Keratinocyte (primary cell): Measurements from ENCODE around the gene HSD17B13. TPM values are rescaled to one million over a fixed set of nuclear protein-coding genes. Genes with fewer than 3 reads are reported as not detected.

Source experiments
- DNase-seq: peaks from one replicate; pipeline ENCODE4 v3.0.0-alpha.2; 2011; ENCODE audit warnings: low read depth, missing footprints, low spot score
- FAIRE-seq: peaks from 2 replicates; lab custom pipeline; 2011; peaks lifted over from hg19 to GRCh38; lab: Jason Lieb, UNC
- H2AFZ ChIP-seq: 2 replicates; pipeline ENCODE4 v1.6.0; 2012; ENCODE audit warnings: low read length, control low read depth, inconsistent platforms; ENCODE audit not compliant: control insufficient read depth
- H3K27ac ChIP-seq: 2 replicates; pipeline ENCODE4 v1.5.1; 2011; ENCODE audit warnings: low read length; ENCODE audit not compliant: control insufficient read depth, insufficient read depth
- H3K27me3 ChIP-seq: 3 replicates; pipeline ENCODE4 v1.6.0; 2011; ENCODE audit warnings: low read length; ENCODE audit not compliant: control insufficient read depth, insufficient read depth; ENCODE audit errors: extremely low read depth
- H3K36me3 ChIP-seq, 2 experiments: 2 replicates in 1 of 2; 3 replicates in 1 of 2; pipeline ENCODE4 v1.5.1; 2011; ENCODE audit warnings: low read length in 2 of 2, mild to moderate bottlenecking in 1 of 2; ENCODE audit not compliant: control insufficient read depth in 2 of 2, insufficient read depth in 2 of 2; ENCODE audit errors: extremely low read depth in 1 of 2
- H3K4me1 ChIP-seq: 3 replicates; pipeline ENCODE4 v1.5.1; 2011; ENCODE audit warnings: low read length; ENCODE audit not compliant: control insufficient read depth, insufficient read depth; ENCODE audit errors: extremely low read depth
- H3K4me2 ChIP-seq: 3 replicates; pipeline ENCODE4 v1.6.0; 2011; ENCODE audit warnings: low read depth, low read length; ENCODE audit not compliant: control insufficient read depth, insufficient read depth; ENCODE audit errors: extremely low read depth
- H3K4me3 ChIP-seq, 3 experiments: fragments of 200-600 bp in 1 of 3; sonication (generic) in 1 of 3; 2 replicates in 2 of 3; 3 replicates in 1 of 3; pipeline ENCODE4 v1.5.1; 2011 to 2016; ENCODE audit warnings: low read length in 3 of 3, mild to moderate bottlenecking in 3 of 3, control low read depth in 2 of 3, inconsistent platforms in 1 of 3, low read depth in 1 of 3, mixed read lengths in 1 of 3, mixed run types in 1 of 3, moderate library complexity in 1 of 3; ENCODE audit not compliant: control insufficient read depth in 2 of 3, insufficient read depth in 2 of 3; ENCODE audit errors: extremely low read depth in 1 of 3
- H3K79me2 ChIP-seq: 2 replicates; pipeline ENCODE4 v1.6.0; 2012; ENCODE audit warnings: low read length; ENCODE audit not compliant: control insufficient read depth, insufficient read depth
- H3K9ac ChIP-seq: 3 replicates; pipeline ENCODE4 v1.6.0; 2011; ENCODE audit warnings: low read length; ENCODE audit not compliant: control insufficient read depth, insufficient read depth; ENCODE audit errors: extremely low read depth
- H3K9me1 ChIP-seq: 3 replicates; pipeline ENCODE4 v1.6.0; 2011; ENCODE audit warnings: low read length; ENCODE audit not compliant: control insufficient read depth, insufficient read depth; ENCODE audit errors: extremely low read depth
- H3K9me3 ChIP-seq: 2 replicates; pipeline ENCODE4 v1.5.1; 2012; ENCODE audit warnings: low read depth, low read length; ENCODE audit not compliant: control insufficient read depth
- H4K20me1 ChIP-seq: 3 replicates; pipeline ENCODE4 v1.6.0; 2011; ENCODE audit warnings: low read length; ENCODE audit not compliant: control insufficient read depth, insufficient read depth; ENCODE audit errors: extremely low read depth
- EZH2 ChIP-seq: IDR thresholded peaks from one replicate; pipeline ENCODE4 v1.6.1; 2012; ENCODE audit warnings: inconsistent platforms, mild to moderate bottlenecking, low read length, moderate library complexity
- dilution Hi-C: fragments of 300-500 bp; cut with MboI; formaldehyde crosslinking; loops from one replicate; pipeline ENCODE4 v1.7.0; 2020; ENCODE audit warnings: low sequenced_read_pairs; ENCODE audit not compliant: extremely low pct_ligation_motif_present
- polyA plus RNA-seq, 5 experiments: library from polyadenylated mRNA; depleted of rRNA in 3 of 5; stranded (reverse) in 3 of 5; stranded (forward) in 1 of 5; unstranded in 1 of 5; fragments of >200 nt; gene quantifications; 1 replicate in 1 of 5; 2 replicates in 3 of 5; 3 replicates in 1 of 5; pipeline versions ENCODE4 v1.2.1 to v1.2.3, GENCODE V29; 2011 to 2012; ENCODE audit warnings: missing spikeins in 2 of 5, low read depth in 1 of 5, low replicate concordance in 1 of 5
- TF ChIP-seq, protein P1 (sequence below), 3 experiments: IDR thresholded peaks in 1 of 3; conservative IDR thresholded peaks in 1 of 3; optimal IDR thresholded peaks in 1 of 3; 2 replicates in 2 of 3; 3 replicates in 1 of 3; pipeline versions ENCODE3 to v1.5.1; 2011; ENCODE audit warnings: low read length in 3 of 3, mild to moderate bottlenecking in 3 of 3, moderate library complexity in 2 of 3, control low read depth in 1 of 3, inconsistent platforms in 1 of 3; ENCODE audit not compliant: insufficient read depth in 2 of 3; ENCODE audit errors: extremely low read depth in 1 of 3

Gene HSD17B13
- polyA plus RNA-seq, 1 donor (not counting 4 experiments of a cell fraction or from before 2014, with no cell fraction given) = not detected

DNA sequence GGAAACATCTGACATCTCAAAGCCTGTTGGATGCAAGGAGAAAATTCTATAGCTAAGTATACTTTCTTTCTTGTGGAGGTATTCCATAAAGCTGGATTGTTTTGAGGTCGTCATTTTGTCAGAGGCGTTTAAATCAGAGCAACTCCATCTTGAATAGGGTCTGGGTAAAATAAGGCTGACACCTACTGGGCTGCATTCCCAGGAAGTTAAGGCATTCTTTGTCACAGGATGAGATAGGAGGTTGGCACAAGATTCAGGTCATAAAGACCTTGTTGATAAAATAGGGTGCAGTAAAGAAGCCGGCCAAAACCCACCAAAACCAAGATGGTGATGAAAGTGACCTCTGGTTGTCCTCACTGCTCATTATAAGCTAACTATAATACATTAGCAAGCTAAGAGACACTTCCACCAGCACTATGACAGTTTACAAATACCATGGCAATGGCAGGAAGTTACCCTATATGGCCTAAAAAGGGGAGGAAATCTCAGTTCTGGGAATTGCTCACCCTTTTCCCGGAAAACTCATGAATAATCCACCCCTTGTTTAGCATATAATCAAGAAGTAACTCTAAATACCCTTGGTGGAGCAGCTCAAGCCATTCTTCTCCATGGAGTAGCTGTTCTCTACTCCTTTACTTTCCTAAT is 11.9 kb downstream of the HSD17B13 start:
- no peaks in the 10 kb centered on the region for H3K9me3 ChIP-seq
- H3K27me3 ChIP-seq = no peaks in the 10 kb centered on the region
- H3K9ac ChIP-seq = no peak overlapping the region
- dilution Hi-C loops = no loop called here
- H3K27ac ChIP-seq = no peak overlapping the region
- no peak for DNase-seq
- H3K79me2 ChIP-seq = no peaks in the 10 kb centered on the region
- no peak overlapping the region for H2AFZ ChIP-seq
- no peaks in the 10 kb centered on the region for H3K9me1 ChIP-seq
- H3K4me1 ChIP-seq = peaks cover under 1% of the 10 kb centered on the region
- no peaks in the 10 kb centered on the region for H3K36me3 ChIP-seq
- H3K4me3 ChIP-seq = no peak overlapping the region
- TF ChIP-seq EZH2 = no peak
- TF ChIP-seq, protein P1, sequence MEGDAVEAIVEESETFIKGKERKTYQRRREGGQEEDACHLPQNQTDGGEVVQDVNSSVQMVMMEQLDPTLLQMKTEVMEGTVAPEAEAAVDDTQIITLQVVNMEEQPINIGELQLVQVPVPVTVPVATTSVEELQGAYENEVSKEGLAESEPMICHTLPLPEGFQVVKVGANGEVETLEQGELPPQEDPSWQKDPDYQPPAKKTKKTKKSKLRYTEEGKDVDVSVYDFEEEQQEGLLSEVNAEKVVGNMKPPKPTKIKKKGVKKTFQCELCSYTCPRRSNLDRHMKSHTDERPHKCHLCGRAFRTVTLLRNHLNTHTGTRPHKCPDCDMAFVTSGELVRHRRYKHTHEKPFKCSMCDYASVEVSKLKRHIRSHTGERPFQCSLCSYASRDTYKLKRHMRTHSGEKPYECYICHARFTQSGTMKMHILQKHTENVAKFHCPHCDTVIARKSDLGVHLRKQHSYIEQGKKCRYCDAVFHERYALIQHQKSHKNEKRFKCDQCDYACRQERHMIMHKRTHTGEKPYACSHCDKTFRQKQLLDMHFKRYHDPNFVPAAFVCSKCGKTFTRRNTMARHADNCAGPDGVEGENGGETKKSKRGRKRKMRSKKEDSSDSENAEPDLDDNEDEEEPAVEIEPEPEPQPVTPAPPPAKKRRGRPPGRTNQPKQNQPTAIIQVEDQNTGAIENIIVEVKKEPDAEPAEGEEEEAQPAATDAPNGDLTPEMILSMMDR (optimal IDR thresholded peaks at IDR 0.05 in 1 of 3, IDR thresholded peaks at IDR 0.05 in 1 of 3, conservative IDR thresholded peaks at IDR 0.05 in 1 of 3; ENCODE audit: extremely low read depth in 1 of 3, insufficient read depth in 2 of 3, low read length in 3 of 3) = no peak
- H3K4me2 ChIP-seq = no peak overlapping the region
- H4K20me1 ChIP-seq = no peaks in the 10 kb centered on the region
- no peak for FAIRE-seq

- no peaks in the 10 kb centered on the region for H4K20me1 ChIP-seq
- H3K79me2 ChIP-seq = no peaks in the 10 kb centered on the region
- FAIRE-seq (no peak), DNase-seq (no peak)
- H3K27ac ChIP-seq = no peak overlapping the region
- no peaks in the 10 kb centered on the region for H3K9me3 ChIP-seq
- no peaks in the 10 kb centered on the region for H3K36me3 ChIP-seq
- no peak overlapping the region for H2AFZ ChIP-seq
- H3K4me1 ChIP-seq = peaks cover 7% of the 10 kb centered on the region
- no peaks in the 10 kb centered on the region for H3K9me1 ChIP-seq
- H3K4me3 ChIP-seq = no peak overlapping the region
- dilution Hi-C loops = no loop called here
- TF ChIP-seq, protein P1 (optimal IDR thresholded peaks at IDR 0.05 in 1 of 3, IDR thresholded peaks at IDR 0.05 in 1 of 3, conservative IDR thresholded peaks at IDR 0.05 in 1 of 3; ENCODE audit: extremely low read depth in 1 of 3, insufficient read depth in 2 of 3, low read length in 3 of 3) = no peak
- TF ChIP-seq EZH2 = no peak
- no peak overlapping the region for H3K4me2 ChIP-seq
- H3K9ac ChIP-seq = no peak overlapping the region
- no peaks in the 10 kb centered on the region for H3K27me3 ChIP-seq
Observed at GRCh38 chr4:87309625-87310024, 13.1 kb downstream of the HSD17B13 start.
